ENCODE measurements around the gene TMEM183A. TPM values are rescaled to one million over a fixed set of nuclear protein-coding genes. Genes with fewer than 3 reads are reported as not detected.

The TMEM183A gene
- total and polyA plus RNA-seq, 2 experiments from 2014 or later, result 55.1 to 128 TPM

DNA sequence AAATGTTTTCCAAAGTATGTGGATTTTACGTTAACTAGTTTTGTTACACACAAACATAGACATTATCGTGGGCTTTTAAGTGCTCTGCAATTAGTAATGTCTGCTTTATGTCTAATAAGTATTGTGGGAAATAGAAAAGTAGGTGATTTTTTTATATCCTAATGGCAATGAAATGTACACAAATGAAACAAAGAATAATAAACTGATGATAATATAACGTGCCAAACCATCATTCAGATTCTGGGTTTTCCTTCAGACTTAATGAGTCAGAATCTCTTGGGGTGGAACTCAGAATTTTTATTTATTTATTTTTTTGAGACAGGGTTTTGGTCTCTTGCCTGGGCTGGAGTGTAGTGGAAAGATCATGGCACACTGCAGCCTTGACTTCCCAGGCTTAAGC, 2.0 kb downstream of the TMEM183A start:
- no peaks in the 10 kb centered on the region for H3K9me2 ChIP-seq (ENCODE audit: insufficient read depth)
- peaks cover 3% of the 10 kb centered on the region; the same call in 1 of the 2 replicates for H3F3A ChIP-seq (replicated peaks; ENCODE audit: low read depth)
- Mint-ChIP-seq H3K4me1 (peaks cover 20% of the 10 kb centered on the region), H3K36me3 (ENCODE audit: low read depth) (peaks cover 58% of the 10 kb centered on the region), H3K9me3 (no peaks in the 10 kb centered on the region), H3K27me3 (ENCODE audit: insufficient read depth, low read depth, poor library complexity) (peaks cover 11% of the 10 kb centered on the region), H3K4me3 (no peak overlapping the region), H3K27ac (no peak overlapping the region)
- H4K20me1 ChIP-seq (replicated peaks; ENCODE audit: insufficient read depth), result peaks cover 27% of the 10 kb centered on the region; the same call in 1 of the 2 replicates
- peaks cover 23% of the 10 kb centered on the region; the same call in 1 of the 2 replicates for H3K36me3 ChIP-seq (ENCODE audit: insufficient read depth)
- H3K4me1 ChIP-seq (ENCODE audit: insufficient read depth), result peaks cover 24% of the 10 kb centered on the region
- H3K4me2 ChIP-seq, result no peak overlapping the region
- no peak for TF ChIP-seq NANOG (IDR thresholded peaks at IDR 0.05; ENCODE audit: borderline replicate concordance)
- no peak for TF ChIP-seq ZNF114 (CRISPR knock-in tag; IDR thresholded peaks at IDR 0.05)
- TF ChIP-seq, protein P1, sequence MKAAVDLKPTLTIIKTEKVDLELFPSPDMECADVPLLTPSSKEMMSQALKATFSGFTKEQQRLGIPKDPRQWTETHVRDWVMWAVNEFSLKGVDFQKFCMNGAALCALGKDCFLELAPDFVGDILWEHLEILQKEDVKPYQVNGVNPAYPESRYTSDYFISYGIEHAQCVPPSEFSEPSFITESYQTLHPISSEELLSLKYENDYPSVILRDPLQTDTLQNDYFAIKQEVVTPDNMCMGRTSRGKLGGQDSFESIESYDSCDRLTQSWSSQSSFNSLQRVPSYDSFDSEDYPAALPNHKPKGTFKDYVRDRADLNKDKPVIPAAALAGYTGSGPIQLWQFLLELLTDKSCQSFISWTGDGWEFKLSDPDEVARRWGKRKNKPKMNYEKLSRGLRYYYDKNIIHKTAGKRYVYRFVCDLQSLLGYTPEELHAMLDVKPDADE (IDR thresholded peaks at IDR 0.05), result no peak
- no peak for TF ChIP-seq CREB1 (CRISPR knock-in tag; IDR thresholded peaks at IDR 0.05; ENCODE audit: low read depth)
- TF ChIP-seq STAT1 (IDR thresholded peaks at IDR 0.05; ENCODE audit: unreplicated experiment), result no peak
- TF ChIP-seq EZH2 (IDR thresholded peaks at IDR 0.05; ENCODE audit: low read depth, unreplicated experiment), result no peak
- no peak for TF ChIP-seq JUNB (IDR thresholded peaks at IDR 0.05; ENCODE audit: unreplicated experiment)
- no peak for TF ChIP-seq EZH2phosphoT487 (IDR thresholded peaks at IDR 0.05; ENCODE audit: unreplicated experiment)
- no peak for TF ChIP-seq REST (IDR thresholded peaks at IDR 0.05; ENCODE audit: unreplicated experiment)
- TF ChIP-seq, protein P2, sequence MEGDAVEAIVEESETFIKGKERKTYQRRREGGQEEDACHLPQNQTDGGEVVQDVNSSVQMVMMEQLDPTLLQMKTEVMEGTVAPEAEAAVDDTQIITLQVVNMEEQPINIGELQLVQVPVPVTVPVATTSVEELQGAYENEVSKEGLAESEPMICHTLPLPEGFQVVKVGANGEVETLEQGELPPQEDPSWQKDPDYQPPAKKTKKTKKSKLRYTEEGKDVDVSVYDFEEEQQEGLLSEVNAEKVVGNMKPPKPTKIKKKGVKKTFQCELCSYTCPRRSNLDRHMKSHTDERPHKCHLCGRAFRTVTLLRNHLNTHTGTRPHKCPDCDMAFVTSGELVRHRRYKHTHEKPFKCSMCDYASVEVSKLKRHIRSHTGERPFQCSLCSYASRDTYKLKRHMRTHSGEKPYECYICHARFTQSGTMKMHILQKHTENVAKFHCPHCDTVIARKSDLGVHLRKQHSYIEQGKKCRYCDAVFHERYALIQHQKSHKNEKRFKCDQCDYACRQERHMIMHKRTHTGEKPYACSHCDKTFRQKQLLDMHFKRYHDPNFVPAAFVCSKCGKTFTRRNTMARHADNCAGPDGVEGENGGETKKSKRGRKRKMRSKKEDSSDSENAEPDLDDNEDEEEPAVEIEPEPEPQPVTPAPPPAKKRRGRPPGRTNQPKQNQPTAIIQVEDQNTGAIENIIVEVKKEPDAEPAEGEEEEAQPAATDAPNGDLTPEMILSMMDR (conservative IDR thresholded peaks at IDR 0.05; ENCODE audit: low read depth in 2 of 2), result no peak
- no peak for TF ChIP-seq POLR2AphosphoS5 (IDR thresholded peaks at IDR 0.05; ENCODE audit: low read depth)
- TF ChIP-seq ZNF462 (CRISPR knock-in tag; IDR thresholded peaks at IDR 0.05), result no peak
- no peak for TF ChIP-seq ZNF331 (CRISPR knock-in tag; IDR thresholded peaks at IDR 0.05; ENCODE audit: low read depth)
- no peak overlapping the region for H2AFZ ChIP-seq
- no peak overlapping the region for H3K27ac ChIP-seq (ENCODE audit: low read depth)
- H3K27me3 ChIP-seq (ENCODE audit: insufficient read depth), result no peaks in the 10 kb centered on the region
- ATAC-seq (no peak), DNase-seq (ENCODE audit: low spot score) (no peak)
- no peak overlapping the region for H3K4me3 ChIP-seq
- H3K79me2 ChIP-seq (replicated peaks; ENCODE audit: insufficient read depth), result peaks cover 66% of the 10 kb centered on the region
